ENCODE measurements around the gene STK32B. TPM values are rescaled to one million over a fixed set of nuclear protein-coding genes. Genes with fewer than 3 reads are reported as not detected.

Gene STK32B
- total and polyA plus RNA-seq, 3 donors from 2014 or later: 17.5 to 29.7 (median 22.6) TPM

GRCh38 chr4:5067908-5068307 is 16.6 kb downstream of the STK32B start:
- no peaks in the 10 kb centered on the region for H3K4me1 ChIP-seq
- 83 to 95% methylated on average over 3 of the region's 3 CpGs for WGBS, 2 donors
- intact Hi-C loops (cut with DNase I; ENCODE audit: low total_unique reads): no loop called here
- no peak overlapping the region for H3K27ac ChIP-seq
- no peak overlapping the region for H3K4me3 ChIP-seq
- no peaks in the 10 kb centered on the region for H3K9me3 ChIP-seq
- no peak for DNase-seq
- TF ChIP-seq CTCF (IDR thresholded peaks at IDR 0.05) (no peak), POLR2A (IDR thresholded peaks at IDR 0.05) (no peak)
- H3K36me3 ChIP-seq (ENCODE audit: low read depth, missing control alignments): no peaks in the 10 kb centered on the region
- H3K27me3 ChIP-seq: no peaks in the 10 kb centered on the region

GRCh38 chr4:5069901-5070300 is 18.6 kb downstream of the STK32B start:
- no peaks in the 10 kb centered on the region for H3K4me1 ChIP-seq
- no peaks in the 10 kb centered on the region for H3K9me3 ChIP-seq
- TF ChIP-seq CTCF (IDR thresholded peaks at IDR 0.05): no peak
- TF ChIP-seq POLR2A (IDR thresholded peaks at IDR 0.05): no peak
- 63 to 64% methylated on average over 4 to 5 of the region's 5 CpGs for WGBS, 2 donors
- intact Hi-C loops (cut with DNase I; ENCODE audit: low total_unique reads): no loop called here
- H3K36me3 ChIP-seq (ENCODE audit: low read depth, missing control alignments): no peaks in the 10 kb centered on the region
- no peak overlapping the region for H3K4me3 ChIP-seq
- H3K27me3 ChIP-seq: no peaks in the 10 kb centered on the region
- no peak for DNase-seq
- no peak overlapping the region for H3K27ac ChIP-seq

GRCh38 chr4:5072948-5073347 is 21.7 kb downstream of the STK32B start:
- H3K9me3 ChIP-seq: no peaks in the 10 kb centered on the region
- no peak for TF ChIP-seq CTCF (IDR thresholded peaks at IDR 0.05)
- no peak for TF ChIP-seq POLR2A (IDR thresholded peaks at IDR 0.05)
- no peak overlapping the region for H3K27ac ChIP-seq
- no peaks in the 10 kb centered on the region for H3K27me3 ChIP-seq
- intact Hi-C loops (cut with DNase I; ENCODE audit: low total_unique reads): no loop called here
- 80 to 88% methylated on average over 1 of the region's 1 CpG for WGBS, 2 donors
- H3K4me3 ChIP-seq: no peak overlapping the region
- no peaks in the 10 kb centered on the region for H3K36me3 ChIP-seq (ENCODE audit: low read depth, missing control alignments)
- DNase-seq: no peak
- no peaks in the 10 kb centered on the region for H3K4me1 ChIP-seq

GRCh38 chr4:5078009-5078408 is 26.7 kb downstream of the STK32B start:
- Histone ChIP-seq H3K36me3 (ENCODE audit: low read depth, missing control alignments) (no peaks in the 10 kb centered on the region), H3K4me3 (no peak overlapping the region), H3K27me3 (no peaks in the 10 kb centered on the region), H3K4me1 (no peaks in the 10 kb centered on the region), H3K27ac (no peak overlapping the region), H3K9me3 (no peaks in the 10 kb centered on the region)
- 76 to 77% methylated on average over 3 of the region's 3 CpGs for WGBS, 2 donors
- peak; percentile 18 for DNase-seq
- intact Hi-C loops (cut with DNase I; ENCODE audit: low total_unique reads): no loop called here
- no peak for TF ChIP-seq CTCF (IDR thresholded peaks at IDR 0.05)
- no peak for TF ChIP-seq POLR2A (IDR thresholded peaks at IDR 0.05)

- H3K4me1 ChIP-seq: no peaks in the 10 kb centered on the region
- no peak overlapping the region for H3K27ac ChIP-seq
- no peaks in the 10 kb centered on the region for H3K27me3 ChIP-seq
- TF ChIP-seq POLR2A (IDR thresholded peaks at IDR 0.05) (no peak), CTCF (IDR thresholded peaks at IDR 0.05) (no peak)
- no peak for DNase-seq
- H3K4me3 ChIP-seq: no peak overlapping the region
- H3K36me3 ChIP-seq (ENCODE audit: low read depth, missing control alignments): no peaks in the 10 kb centered on the region
- no peaks in the 10 kb centered on the region for H3K9me3 ChIP-seq
- intact Hi-C loops (cut with DNase I; ENCODE audit: low total_unique reads): no loop called here
These were observed 28.3 kb downstream of the STK32B start for GRCh38 chr4:5079581-5079980.
